ENCODE data around the gene YIF1A.

DNA sequence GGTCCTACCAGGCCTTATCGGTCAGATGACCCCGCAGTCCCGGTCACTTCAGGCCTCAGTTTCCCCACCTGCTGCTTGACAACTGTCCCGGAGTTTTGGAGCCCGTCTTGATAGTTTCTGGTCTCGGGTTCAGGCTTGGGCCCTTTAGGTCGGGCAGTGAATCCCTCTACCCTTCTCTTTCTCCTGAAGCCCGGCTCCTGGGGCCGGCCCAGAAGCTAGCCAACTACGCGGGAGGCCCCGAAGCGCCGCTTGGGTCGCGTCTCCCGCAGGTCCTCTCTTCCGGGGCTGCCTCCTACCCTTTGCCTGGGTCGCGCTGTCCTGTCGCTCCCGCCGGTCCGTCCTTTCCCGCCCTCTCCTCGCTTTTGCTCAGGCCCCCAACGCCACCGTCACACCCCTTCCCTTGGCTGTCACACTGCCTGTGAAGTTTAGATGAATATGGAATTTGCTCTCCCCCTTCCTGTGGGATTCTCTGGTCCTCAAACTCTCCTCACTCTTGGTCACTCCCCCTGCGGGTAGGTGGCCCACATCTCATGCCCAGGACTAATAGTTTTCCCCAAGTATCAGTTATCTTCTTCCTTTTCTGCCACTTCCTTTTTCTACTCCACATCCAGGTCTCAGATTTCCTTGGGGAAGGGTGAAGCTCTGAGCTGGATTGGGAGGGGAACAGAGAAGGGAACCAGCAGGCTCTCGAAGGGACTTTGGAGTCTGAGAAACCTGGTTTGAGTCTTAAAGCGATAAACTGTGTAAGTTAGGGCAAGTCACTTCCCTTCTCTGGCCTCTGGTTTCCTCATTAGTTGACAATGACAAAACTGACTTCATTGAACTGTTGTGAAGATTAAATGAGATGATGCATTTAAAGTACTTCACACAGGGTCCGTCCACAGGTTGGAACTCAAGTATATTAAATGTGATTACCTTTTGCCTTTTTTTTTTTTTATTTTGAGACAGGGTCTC, 19.7 kb downstream of the YIF1A start:
- TF ChIP-seq, protein P1, sequence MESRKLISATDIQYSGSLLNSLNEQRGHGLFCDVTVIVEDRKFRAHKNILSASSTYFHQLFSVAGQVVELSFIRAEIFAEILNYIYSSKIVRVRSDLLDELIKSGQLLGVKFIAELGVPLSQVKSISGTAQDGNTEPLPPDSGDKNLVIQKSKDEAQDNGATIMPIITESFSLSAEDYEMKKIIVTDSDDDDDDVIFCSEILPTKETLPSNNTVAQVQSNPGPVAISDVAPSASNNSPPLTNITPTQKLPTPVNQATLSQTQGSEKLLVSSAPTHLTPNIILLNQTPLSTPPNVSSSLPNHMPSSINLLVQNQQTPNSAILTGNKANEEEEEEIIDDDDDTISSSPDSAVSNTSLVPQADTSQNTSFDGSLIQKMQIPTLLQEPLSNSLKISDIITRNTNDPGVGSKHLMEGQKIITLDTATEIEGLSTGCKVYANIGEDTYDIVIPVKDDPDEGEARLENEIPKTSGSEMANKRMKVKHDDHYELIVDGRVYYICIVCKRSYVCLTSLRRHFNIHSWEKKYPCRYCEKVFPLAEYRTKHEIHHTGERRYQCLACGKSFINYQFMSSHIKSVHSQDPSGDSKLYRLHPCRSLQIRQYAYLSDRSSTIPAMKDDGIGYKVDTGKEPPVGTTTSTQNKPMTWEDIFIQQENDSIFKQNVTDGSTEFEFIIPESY (IDR thresholded peaks at IDR 0.05; ENCODE audit: extremely low read depth, insufficient replicate concordance, low read length), result no peak
- TF ChIP-seq JUND (IDR thresholded peaks at IDR 0.05) (no peak), EZH2phosphoT487 (IDR thresholded peaks at IDR 0.05; ENCODE audit: borderline replicate concordance) (no peak), RAD21 (IDR thresholded peaks at IDR 0.05; ENCODE audit: low read depth) (no peak), SRF (IDR thresholded peaks at IDR 0.05; ENCODE audit: low read depth) (no peak), YY1 (IDR thresholded peaks at IDR 0.05; ENCODE audit: extremely low read depth, insufficient replicate concordance, low read depth, low read length) (no peak), TCF7L2 (IDR thresholded peaks at IDR 0.05; ENCODE audit: borderline replicate concordance, extremely low read depth, insufficient read depth, insufficient read length) (no peak), SP1 (IDR thresholded peaks at IDR 0.05; ENCODE audit: low read depth) (no peak), ZNF274 (IDR thresholded peaks at IDR 0.05; ENCODE audit: low read depth, low read length) (no peak)
- TF ChIP-seq, protein P2, sequence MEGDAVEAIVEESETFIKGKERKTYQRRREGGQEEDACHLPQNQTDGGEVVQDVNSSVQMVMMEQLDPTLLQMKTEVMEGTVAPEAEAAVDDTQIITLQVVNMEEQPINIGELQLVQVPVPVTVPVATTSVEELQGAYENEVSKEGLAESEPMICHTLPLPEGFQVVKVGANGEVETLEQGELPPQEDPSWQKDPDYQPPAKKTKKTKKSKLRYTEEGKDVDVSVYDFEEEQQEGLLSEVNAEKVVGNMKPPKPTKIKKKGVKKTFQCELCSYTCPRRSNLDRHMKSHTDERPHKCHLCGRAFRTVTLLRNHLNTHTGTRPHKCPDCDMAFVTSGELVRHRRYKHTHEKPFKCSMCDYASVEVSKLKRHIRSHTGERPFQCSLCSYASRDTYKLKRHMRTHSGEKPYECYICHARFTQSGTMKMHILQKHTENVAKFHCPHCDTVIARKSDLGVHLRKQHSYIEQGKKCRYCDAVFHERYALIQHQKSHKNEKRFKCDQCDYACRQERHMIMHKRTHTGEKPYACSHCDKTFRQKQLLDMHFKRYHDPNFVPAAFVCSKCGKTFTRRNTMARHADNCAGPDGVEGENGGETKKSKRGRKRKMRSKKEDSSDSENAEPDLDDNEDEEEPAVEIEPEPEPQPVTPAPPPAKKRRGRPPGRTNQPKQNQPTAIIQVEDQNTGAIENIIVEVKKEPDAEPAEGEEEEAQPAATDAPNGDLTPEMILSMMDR (IDR thresholded peaks at IDR 0.05 in 2 of 3, conservative IDR thresholded peaks at IDR 0.05 in 1 of 3; ENCODE audit: borderline replicate concordance in 1 of 3, insufficient read depth in 1 of 3, low read depth in 2 of 3, low read length in 2 of 3), result peak in 1 of 3 experiments; percentile 15; a peak in 2 of 6 replicates

All from HCT116 (cell line).